HL-60/S4 (cell line): ENCODE results near the gene GPR180.
"Not testable (repeated sequence)": the region's sequence is repeated elsewhere in the genome, so short reads cannot be mapped to it uniquely, and the experiment has no call there.

Experiments
- in situ Hi-C: fragments of 300-500 bp; cut with MboI; formaldehyde crosslinking; loops from 2 replicates; pipeline ENCODE4 v1.14.3; 2022; ENCODE audit warnings: low sequenced_read_pairs

Gene GPR180

GRCh38 chr13:94595950-94596574, 5.6 kb upstream of the GPR180 start, which contains the start of gene TGDS:
TGDS (minus strand) TSS chr13:94596152; CDS start chr13:94596136, 16 bp downstream.
- in situ Hi-C loops, result no loop called here

- in situ Hi-C loops, result no loop called here
These were observed 5.1 kb upstream of the GPR180 start for GRCh38 chr13:94596575-94596971.

DNA sequence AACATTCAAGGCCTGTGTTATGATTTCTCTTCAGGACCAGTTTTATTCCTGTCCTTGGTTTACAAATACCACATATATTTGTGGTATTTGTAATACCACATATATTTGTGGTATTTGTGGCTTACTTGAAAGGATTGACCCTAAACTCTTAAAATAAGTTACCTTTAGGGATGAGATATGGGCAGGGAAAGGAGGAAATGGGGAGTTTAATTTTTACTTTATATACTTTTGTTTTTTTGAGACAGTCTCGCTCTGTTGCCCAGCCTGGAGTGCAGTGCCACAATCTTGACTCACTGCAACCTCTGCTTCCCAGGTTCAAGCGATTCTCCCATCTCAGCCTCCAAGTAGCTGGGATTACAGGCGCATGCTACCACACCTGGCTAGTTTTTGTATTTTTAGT, 3.4 kb upstream of the GPR180 start:
- in situ Hi-C loops, result no loop called here

DNA sequence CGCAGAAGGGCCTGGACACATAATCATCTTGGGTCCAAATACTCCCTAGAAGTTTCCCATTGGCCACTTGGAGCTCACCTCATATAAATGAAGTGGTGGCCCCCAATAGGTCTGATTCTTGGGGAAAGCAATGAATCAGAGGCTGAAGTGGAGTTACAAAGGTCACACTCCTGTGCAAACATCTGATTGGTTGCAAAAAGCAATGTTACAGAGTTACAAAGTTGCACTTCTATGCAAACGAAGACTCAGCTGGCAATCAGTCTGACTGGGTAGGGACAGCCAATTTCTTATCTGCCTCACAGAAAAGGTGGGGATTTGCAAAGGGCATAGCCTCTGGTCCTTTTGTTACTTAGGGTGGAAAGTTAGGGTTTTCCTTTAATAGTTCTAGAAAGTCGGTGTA, 1.8 kb upstream of the GPR180 start:
- in situ Hi-C loops, result loop anchor here (25.0 kb wide), 1 partner anchor 112 kb away; the partner anchor contains the start of gene SOX21

GRCh38 chr13:94602467-94602866, 810 bp downstream of the GPR180 start:
- in situ Hi-C loops, result loop anchor here (25.0 kb wide), 1 partner anchor 110 kb away; the partner anchor contains the start of gene SOX21

- in situ Hi-C loops, result loop anchor here (25.0 kb wide), 1 partner anchor 105 kb away; the partner anchor contains the start of gene SOX21
These were observed 5.4 kb downstream of the GPR180 start for GRCh38 chr13:94607056-94607455.

GRCh38 chr13:94607939-94608338, 6.3 kb downstream of the GPR180 start:
- in situ Hi-C loops, result loop anchor here (25.0 kb wide), 1 partner anchor 104 kb away; the partner anchor contains the start of gene SOX21

DNA sequence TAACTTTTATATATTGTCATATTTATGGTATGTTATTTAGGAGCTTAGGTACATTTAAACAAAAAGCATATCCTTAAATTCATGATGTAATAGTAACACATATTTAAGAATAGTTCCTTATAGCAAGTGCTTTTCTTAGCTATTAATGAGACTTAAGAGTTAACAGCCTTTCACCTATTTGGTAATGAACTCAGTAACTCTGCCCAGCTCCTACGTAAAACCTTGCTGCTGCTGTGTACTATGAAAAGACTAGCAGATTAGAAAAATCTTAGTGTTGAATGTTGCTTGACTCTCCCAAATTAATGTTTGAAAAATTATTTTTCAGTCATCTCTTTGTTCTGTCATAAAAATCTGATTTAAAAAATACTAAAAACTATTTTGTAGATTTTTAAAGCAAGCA, 6.9 kb downstream of the GPR180 start:
- in situ Hi-C loops, result loop anchor here (25.0 kb wide), 1 partner anchor 104 kb away; the partner anchor contains the start of gene SOX21

- in situ Hi-C loops, result loop anchor here (25.0 kb wide), 1 partner anchor 103 kb away; the partner anchor contains the start of gene SOX21
These were observed 7.5 kb downstream of the GPR180 start for GRCh38 chr13:94609196-94609595.

DNA sequence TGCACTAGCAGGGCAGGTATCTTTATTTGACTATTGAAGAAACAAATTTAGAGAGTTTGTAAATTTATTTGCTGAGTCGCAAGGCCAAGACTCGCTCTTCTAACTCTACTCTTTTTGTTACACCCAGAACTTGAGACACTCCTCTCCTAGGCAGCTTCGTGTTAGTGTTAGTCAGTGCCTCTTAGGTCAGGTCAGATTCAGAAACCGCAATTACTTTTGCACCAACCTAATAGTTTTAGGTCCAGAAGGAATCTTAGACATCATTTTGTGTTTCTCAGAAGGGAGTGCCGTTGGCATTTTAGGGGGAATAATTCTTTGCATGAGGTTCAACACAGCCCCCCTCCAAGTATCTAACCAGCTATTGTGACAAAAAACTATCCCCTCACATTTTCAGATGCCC, 8.8 kb downstream of the GPR180 start:
- in situ Hi-C loops, result loop anchor here (5.0 to 25.0 kb wide), 2 partner anchors 102 to 173 kb away; partner anchors contain the start of gene SOX21

DNA sequence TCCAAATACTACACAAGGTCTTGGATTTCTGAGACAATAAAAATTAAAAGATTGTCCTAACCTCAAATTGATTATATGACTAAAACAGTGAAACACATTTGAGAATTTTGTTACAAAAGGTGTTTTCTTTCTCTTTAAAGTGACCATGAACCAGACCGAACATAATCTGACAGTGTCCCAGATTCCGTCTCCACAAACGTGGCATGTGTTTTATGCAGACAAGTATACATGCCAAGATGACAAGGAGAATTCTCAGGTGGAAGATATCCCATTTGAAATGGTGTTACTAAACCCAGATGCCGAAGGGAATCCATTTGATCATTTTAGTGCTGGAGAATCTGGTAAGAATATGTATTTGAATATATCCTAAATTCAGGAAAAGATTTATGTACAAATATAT, 10.4 kb downstream of the GPR180 start:
- in situ Hi-C loops, result loop anchor here (5.0 to 25.0 kb wide), 2 partner anchors 100 to 175 kb away; partner anchors contain the start of gene SOX21

GRCh38 chr13:94613051-94613450, 11.4 kb downstream of the GPR180 start:
- in situ Hi-C loops, result loop anchor here (5.0 to 25.0 kb wide), 2 partner anchors 99 to 176 kb away; partner anchors contain the start of gene SOX21

DNA sequence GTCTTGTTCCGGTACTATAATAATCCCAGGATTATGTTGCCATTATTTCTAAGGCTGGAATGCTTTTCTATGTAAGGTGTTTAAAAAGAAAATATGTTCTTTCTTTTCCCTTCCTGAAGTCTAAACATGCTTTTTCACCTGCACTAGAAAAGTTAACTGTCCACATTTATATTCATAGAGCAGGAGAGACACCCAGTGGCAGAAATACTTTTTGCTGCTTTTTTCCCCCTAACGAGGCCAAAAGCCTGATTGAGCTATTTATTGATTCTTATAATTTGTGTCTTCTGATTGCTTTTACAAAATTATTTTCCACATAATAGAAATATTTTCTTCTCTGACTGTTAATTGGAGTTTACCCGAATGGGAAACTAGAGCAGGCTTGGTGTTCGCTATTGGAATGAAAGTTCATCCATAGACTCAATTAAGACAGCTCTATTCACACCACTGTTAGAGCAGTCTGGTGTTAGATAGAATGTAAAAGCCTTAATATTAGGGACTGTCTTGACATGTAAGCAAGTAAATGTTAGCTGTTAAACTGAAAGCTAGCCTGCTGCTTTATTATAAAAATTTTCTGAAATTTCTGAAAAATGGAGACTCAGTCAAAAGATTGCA, 15.8 kb downstream of the GPR180 start:
- in situ Hi-C loops, result loop anchor here (25.0 kb wide), 1 partner anchor 95 kb away; the partner anchor contains the start of gene SOX21

GRCh38 chr13:94620286-94620896, 18.7 kb downstream of the GPR180 start:
- in situ Hi-C loops, result loop anchor here (25.0 kb wide), 1 partner anchor 92 kb away; the partner anchor contains the start of gene SOX21

GRCh38 chr13:94622344-94622743, 20.7 kb downstream of the GPR180 start:
- in situ Hi-C loops, result loop anchor here (25.0 kb wide), 1 partner anchor 90 kb away; the partner anchor contains the start of gene SOX21

- in situ Hi-C loops, result loop anchor here (25.0 kb wide), 1 partner anchor 89 kb away; the partner anchor contains the start of gene SOX21
These were observed 21.7 kb downstream of the GPR180 start for GRCh38 chr13:94623316-94623715.

GRCh38 chr13:94630858-94631257, 29.2 kb downstream of the GPR180 start:
- in situ Hi-C loops, result no loop called here

GRCh38 chr13:94632226-94632980, 30.7 kb downstream of the GPR180 start:
- in situ Hi-C loops, result no loop called here

GRCh38 chr13:94636096-94636495, 34.4 kb downstream of the GPR180 start:
- in situ Hi-C loops, result not testable (repeated sequence)

GRCh38 chr13:94636942-94637578, 35.4 kb downstream of the GPR180 start:
- in situ Hi-C loops, result no loop called here
